Measurements from ENCODE around the gene PRR29.

GRCh38 chr17:63966646-63967264 lies 31.4 kb upstream of the PRR29 start:
- TF ChIP-seq EZH2 (IDR thresholded peaks at IDR 0.05; ENCODE audit: borderline replicate concordance, low read depth, low read length, severe bottlenecking) (no peak), CTCF (IDR thresholded peaks at IDR 0.05; ENCODE audit: extremely low read depth in 1 of 2, insufficient read depth in 1 of 2, low read depth in 1 of 2, low read length in 2 of 2) (no peak), POLR2AphosphoS5 (IDR thresholded peaks at IDR 0.05; ENCODE audit: insufficient read depth, low read depth, low read length) (no peak), MAX (IDR thresholded peaks at IDR 0.05; ENCODE audit: insufficient read depth, insufficient read length) (no peak), POLR2A (IDR thresholded peaks at IDR 0.05; ENCODE audit: low read depth, low read length) (no peak), MYC (IDR thresholded peaks at IDR 0.05; ENCODE audit: low read depth, low read length) (no peak), JUN (IDR thresholded peaks at IDR 0.05; ENCODE audit: borderline replicate concordance, insufficient read depth, insufficient read length, low read depth) (no peak), FOS (IDR thresholded peaks at IDR 0.05; ENCODE audit: borderline replicate concordance, insufficient read depth, low read length) (no peak)
